Lung (tissue), 12 donors: ENCODE data around the gene TPM3. TPM values are rescaled to one million over a fixed set of nuclear protein-coding genes. Genes with fewer than 3 reads are reported as not detected.
A peak's percentile ranks its signal among the peaks of the same experiment; 100 is the strongest.

Source experiments
- ATAC-seq: fragments of 200-7000 bp; cut with Tn5 transposase; one replicate; pipeline ENCODE4 v1.9.1; 2020; ENCODE audit warnings: moderate number of reproducible peaks; ENCODE audit not compliant: insufficient read depth, low FRiP score
- DNase-seq, 3 donors: peaks; one replicate each; pipeline ENCODE4 v3.0.0-alpha.2; 2013 to 2017
- H3K27ac ChIP-seq, 2 donors: one replicate each; pipeline ENCODE4 v1.5.1; 2013; ENCODE audit warnings: mild to moderate bottlenecking in 2 of 2, moderate library complexity in 2 of 2, control low read depth in 1 of 2, inconsistent platforms in 1 of 2, low read depth in 1 of 2, low read length in 1 of 2
- H3K27me3 ChIP-seq, 3 donors: one replicate each; pipeline ENCODE4 v1.5.1; 2013; ENCODE audit warnings: low read length in 2 of 3; ENCODE audit not compliant: control insufficient read depth in 3 of 3, insufficient read depth in 3 of 3
- H3K36me3 ChIP-seq, 4 donors: one replicate each; pipeline ENCODE4 v1.5.1; 2013; ENCODE audit warnings: low read length in 4 of 4, mild to moderate bottlenecking in 1 of 4, moderate library complexity in 1 of 4; ENCODE audit not compliant: control insufficient read depth in 4 of 4, insufficient read depth in 4 of 4
- H3K4me1 ChIP-seq, 5 donors: one replicate each; pipeline ENCODE4 v1.5.1; 2013; ENCODE audit warnings: low read length in 5 of 5, mild to moderate bottlenecking in 2 of 5, moderate library complexity in 1 of 5; ENCODE audit not compliant: control insufficient read depth in 5 of 5, insufficient read depth in 5 of 5
- H3K4me3 ChIP-seq: one replicate; pipeline ENCODE4 v1.5.1; 2013; ENCODE audit warnings: mild to moderate bottlenecking, control low read depth, moderate library complexity
- H3K9ac ChIP-seq, 2 donors: one replicate each; pipeline ENCODE4 v1.5.1; 2013; ENCODE audit warnings: low read length in 2 of 2, control low read depth in 1 of 2; ENCODE audit not compliant: insufficient read depth in 1 of 2
- H3K9me3 ChIP-seq, 4 donors: one replicate each; pipeline ENCODE4 v1.5.1; 2013; ENCODE audit warnings: low read length in 3 of 4, mild to moderate bottlenecking in 1 of 4, moderate library complexity in 1 of 4; ENCODE audit not compliant: control insufficient read depth in 4 of 4, insufficient read depth in 3 of 4
- CTCF ChIP-seq: IDR thresholded peaks from 2 replicates; pipeline ENCODE4 v1.5.1; 2012; ENCODE audit warnings: mild to moderate bottlenecking; ENCODE audit errors: control extremely low read depth, extremely low read depth
- WGBS, 2 donors: extraction: QIAGEN DNeasy Blood & Tissue Kit; methylation state at CpG; one replicate each; pipeline ENCODE4 v1.1.7; 2013; 5-methylcytosine and 5-hydroxymethylcytosine counted together
- polyA plus RNA-seq, 2 donors: library from polyadenylated mRNA; stranded (reverse); fragments of 200-250 nt; gene quantifications; one replicate each; pipeline ENCODE4 v1.2.1, GENCODE V29; 2013
- total RNA-seq, 2 donors: library from RNA; depleted of rRNA in 1 of 2; stranded (reverse); fragments of >200 nt in 1 of 2; gene quantifications; one replicate each; pipeline ENCODE4 v1.2.1, GENCODE V29; 2014 to 2021
- donor health status: control.
- donor health status: control.
- donor health status: Bipolar disorder and iron deficiency.
- donor health status: healthy.
- donor health status: DM: yes; HTN: yes; CAD: no.

TPM3 gene
- total and polyA plus RNA-seq, 4 donors: 164 to 482 (median 306) TPM

GRCh38 chr1:154199563-154199879 lies 7.6 kb upstream of the TPM3 start:
- Histone ChIP-seq H3K9me3 (no peaks in the 10 kb centered on the region), H3K4me3 (no peak overlapping the region), H3K27ac (no peak overlapping the region), H3K4me1 (no peaks in the 10 kb centered on the region), H3K9ac (peak overlapping the region in 1 of 2 donors; percentile 45), H3K27me3 (no peaks in the 10 kb centered on the region), H3K36me3 (no peaks in the 10 kb centered on the region)
- no peak for ATAC-seq
- DNase-seq: peak in 1 of 3 donors; percentile 49
- 84 to 90% methylated on average over 3 of the region's 3 CpGs for WGBS, 2 donors
- no peak for TF ChIP-seq CTCF

GRCh38 chr1:154198756-154199562 lies 7.1 kb upstream of the TPM3 start:
- WGBS, 2 donors: 6 to 8% methylated on average over 5 of the region's 5 CpGs
- ATAC-seq (peak; percentile 23), DNase-seq (peak; percentile 51 to 85 (median 80))
- peak; percentile 61 for TF ChIP-seq CTCF
- Histone ChIP-seq H3K4me1 (no peaks in the 10 kb centered on the region), H3K27me3 (no peaks in the 10 kb centered on the region), H3K9ac (peak overlapping the region in 1 of 2 donors; percentile 45), H3K4me3 (no peak overlapping the region), H3K27ac (no peak overlapping the region), H3K36me3 (no peaks in the 10 kb centered on the region), H3K9me3 (no peaks in the 10 kb centered on the region)

- no peaks in the 10 kb centered on the region for H3K36me3 ChIP-seq
- no peak overlapping the region for H3K9ac ChIP-seq
- no peak overlapping the region for H3K4me3 ChIP-seq
- WGBS, 2 donors: 67 to 79% methylated on average over 8 of the region's 8 CpGs
- H3K9me3 ChIP-seq: no peaks in the 10 kb centered on the region
- H3K27me3 ChIP-seq: peaks cover 0 to 4% (median 4%) of the 10 kb centered on the region in 3 donors
- H3K27ac ChIP-seq: no peak overlapping the region
- no peak for TF ChIP-seq CTCF
- DNase-seq: no peak
- ATAC-seq: no peak
- peaks cover 0 to 4% (median 0%) of the 10 kb centered on the region in 5 donors for H3K4me1 ChIP-seq
Measured at GRCh38 chr1:154193821-154194220, 1.9 kb upstream of the TPM3 start.
